H1 (cell line): Measurements from ENCODE around the gene FAM174A. TPM values are rescaled to one million over a fixed set of nuclear protein-coding genes. Genes with fewer than 3 reads are reported as not detected.

Experiments
- ASH2L ChIP-seq: fragments of 200-600, 300-600 bp; sonication (generic); IDR thresholded peaks from one replicate; pipeline ENCODE4 v1.7.1; 2017; ENCODE audit warnings: low read length
- CBX8 ChIP-seq: fragments of 300-800, 300-1000 bp; sonication (generic); IDR thresholded peaks from 2 replicates; pipeline ENCODE4 v1.7.1; 2016; ENCODE audit warnings: low read depth, low read length, borderline replicate concordance
- CHD2 ChIP-seq: IDR thresholded peaks from 2 replicates; pipeline ENCODE4 v1.6.1; 2012; ENCODE audit warnings: low read length, improper control_type of control experiment
- CREB1 ChIP-seq: IDR thresholded peaks from 2 replicates; pipeline ENCODE4 v1.6.1; 2012; ENCODE audit warnings: inconsistent platforms
- CTBP2 ChIP-seq: IDR thresholded peaks from 2 replicates; pipeline ENCODE4 v1.7.0; 2011; ENCODE audit warnings: borderline replicate concordance, mild to moderate bottlenecking, moderate library complexity, mixed read lengths, low read length; ENCODE audit not compliant: insufficient read depth, insufficient read length
- EGR1 ChIP-seq: IDR thresholded peaks from 2 replicates; pipeline ENCODE4 v1.6.1; 2011; ENCODE audit warnings: low read depth, low read length, borderline replicate concordance
- EZH2 ChIP-seq: fragments of 200-600 bp; sonication (generic); IDR thresholded peaks from 2 replicates; pipeline ENCODE4 v1.7.1; 2012; ENCODE audit warnings: low read depth, mild to moderate bottlenecking, moderate library complexity, low read length, inconsistent platforms; ENCODE audit not compliant: severe bottlenecking
- FOSL1 ChIP-seq: IDR thresholded peaks from 2 replicates; pipeline ENCODE4 v1.6.1; 2011; ENCODE audit warnings: mild to moderate bottlenecking, low read depth, low read length, moderate library complexity; ENCODE audit not compliant: insufficient read depth
- HDAC2 ChIP-seq, 2 experiments: fragments of 300-600 bp in 1 of 2; sonication (generic) in 1 of 2; IDR thresholded peaks; 2 replicates each; pipeline ENCODE4 v1.6.1; 2011 to 2012; ENCODE audit warnings: low read depth in 2 of 2, low read length in 2 of 2, mild to moderate bottlenecking in 2 of 2, moderate library complexity in 2 of 2, borderline replicate concordance in 1 of 2, inconsistent platforms in 1 of 2
- HDAC6 ChIP-seq: IDR thresholded peaks from one replicate; pipeline ENCODE4 v1.7.1; 2012; ENCODE audit warnings: low read depth, mild to moderate bottlenecking, inconsistent platforms, low read length, moderate library complexity
- JUND ChIP-seq: IDR thresholded peaks from 2 replicates; pipeline ENCODE4 v1.6.1; 2011; ENCODE audit warnings: mild to moderate bottlenecking, improper control_type of control experiment, low read length
- MAFK ChIP-seq: IDR thresholded peaks from 2 replicates; pipeline ENCODE4 v1.6.1; 2012; ENCODE audit warnings: low read depth, mild to moderate bottlenecking, improper control_type of control experiment, low read length
- RBBP5 ChIP-seq: IDR thresholded peaks from 2 replicates; pipeline ENCODE4 v1.7.1; 2012; ENCODE audit warnings: low read depth, mild to moderate bottlenecking, inconsistent platforms, low read length, moderate library complexity, borderline replicate concordance
- RNF2 ChIP-seq: fragments of 200-900, 300-1000 bp; sonication (generic); IDR thresholded peaks from 2 replicates; pipeline ENCODE4 v1.7.1; 2016; ENCODE audit warnings: borderline replicate concordance, low read depth, mild to moderate bottlenecking, antibody characterized with exemption, low read length; ENCODE audit not compliant: poor library complexity, severe bottlenecking; ENCODE audit errors: missing control alignments
- SIN3A ChIP-seq, 2 experiments: IDR thresholded peaks in 1 of 2; conservative IDR thresholded peaks in 1 of 2; 2 replicates each; pipeline ENCODE4 v1.6.1; 2011 to 2012; ENCODE audit warnings: low read length in 2 of 2, improper control_type of control experiment in 1 of 2, low read depth in 1 of 2, mild to moderate bottlenecking in 1 of 2
- SP1 ChIP-seq: IDR thresholded peaks from 2 replicates; pipeline ENCODE4 v1.6.1; 2011; ENCODE audit warnings: low read depth, low read length
- SP4 ChIP-seq: IDR thresholded peaks from 2 replicates; pipeline ENCODE4 v1.6.1; 2012; ENCODE audit warnings: low read length, inconsistent platforms
- TAF7 ChIP-seq: optimal IDR thresholded peaks from 2 replicates; pipeline ENCODE3; 2011; ENCODE audit warnings: low read depth, mild to moderate bottlenecking, inconsistent platforms, low read length, moderate library complexity, borderline replicate concordance
- TEAD4 ChIP-seq: IDR thresholded peaks from 2 replicates; pipeline ENCODE4 v1.6.1; 2012; ENCODE audit warnings: low read depth, low read length, inconsistent platforms, mixed read lengths
- polyA plus RNA-seq, 7 experiments: library from polyadenylated mRNA; depleted of rRNA in 3 of 7; stranded (reverse) in 5 of 7; unstranded in 2 of 7; fragments of >200 nt in 5 of 7; fragments of 200-250 nt in 2 of 7; gene quantifications; 1 replicate in 5 of 7; 2 replicates in 1 of 7; 4 replicates in 1 of 7; pipeline versions ENCODE4 v1.2.1 to v1.2.3, GENCODE V29; 2011 to 2013; ENCODE audit warnings: missing spikeins in 2 of 7, mixed read lengths in 2 of 7
- total RNA-seq: library from RNA; stranded (reverse); fragmentation: NEBNext Ultra II Directional; extraction: Animal tissue kit (Norgen Biotek cat#: 25700); gene quantifications from 2 replicates; pipeline ENCODE4 v1.2.1, GENCODE V29; 2021
- TF ChIP-seq, protein P1 (sequence below), 3 experiments: IDR thresholded peaks; 1 replicate in 2 of 3; 2 replicates in 1 of 3; pipeline versions ENCODE4 v1.5.1 to v1.6.1; 2011; ENCODE audit warnings: low read length in 3 of 3, mild to moderate bottlenecking in 3 of 3, inconsistent platforms in 2 of 3, low read depth in 1 of 3, moderate library complexity in 1 of 3; ENCODE audit not compliant: insufficient read depth in 1 of 3; ENCODE audit errors: control extremely low read depth in 1 of 3

FAM174A gene
- total and polyA plus RNA-seq, 2 of the 8 experiments (the other 6 are each of a cell fraction or from before 2014, with no cell fraction given), result 3.9 to 5.3 TPM

DNA sequence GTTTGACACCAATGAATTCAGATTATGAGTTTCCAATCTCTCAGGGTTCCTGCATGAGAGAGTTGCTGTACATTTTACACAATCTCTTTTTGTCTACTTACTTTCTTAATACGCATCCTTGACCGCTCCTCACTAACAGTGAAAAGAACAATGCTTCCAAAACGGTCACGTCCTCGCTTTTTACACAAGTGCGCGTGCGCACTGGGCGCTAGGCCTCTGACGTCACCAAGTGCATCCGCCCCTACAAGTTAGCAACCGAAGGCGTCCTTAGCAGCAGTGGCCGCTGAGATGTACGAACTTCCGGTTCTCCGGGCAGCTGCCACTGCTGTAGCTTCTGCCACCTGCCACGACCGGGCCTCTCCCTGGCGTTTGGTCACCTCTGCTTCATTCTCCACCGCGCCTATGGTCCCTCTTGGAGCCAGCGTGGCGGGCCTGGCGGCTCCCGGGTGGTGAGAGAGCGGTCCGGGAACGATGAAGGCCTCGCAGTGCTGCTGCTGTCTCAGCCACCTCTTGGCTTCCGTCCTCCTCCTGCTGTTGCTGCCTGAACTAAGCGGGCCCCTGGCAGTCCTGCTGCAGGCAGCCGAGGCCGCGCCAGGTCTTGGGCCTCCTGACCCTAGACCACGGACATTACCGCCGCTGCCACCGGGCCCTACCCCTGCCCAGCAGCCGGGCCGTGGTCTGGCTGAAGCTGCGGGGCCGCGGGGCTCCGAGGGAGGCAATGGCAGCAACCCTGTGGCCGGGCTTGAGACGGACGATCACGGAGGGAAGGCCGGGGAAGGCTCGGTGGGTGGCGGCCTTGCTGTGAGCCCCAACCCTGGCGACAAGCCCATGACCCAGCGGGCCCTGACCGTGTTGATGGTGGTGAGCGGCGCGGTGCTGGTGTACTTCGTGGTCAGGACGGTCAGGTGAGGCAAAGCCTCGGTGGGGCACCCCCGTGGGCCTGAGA is at the start of gene FAM174A (continued):
- TF ChIP-seq RNF2 (no peak), SP1 (no peak), FOSL1 (no peak), CTBP2 (no peak), TAF7 (peak; percentile 34), EGR1 (no peak), EZH2 (no peak), CREB1 (peak; percentile 95), HDAC6 (no peak), MAFK (no peak), RBBP5 (peak; percentile 62; the same call in 1 of the 2 replicates), HDAC2 (IDR thresholded peaks at IDR 0.05; ENCODE audit: borderline replicate concordance in 1 of 2, low read depth in 2 of 2, low read length in 2 of 2) (peak in 1 of 2 experiments; percentile 91; a peak in 1 of 4 replicates), SP4 (no peak), TEAD4 (no peak), SIN3A (conservative IDR thresholded peaks at IDR 0.05 in 1 of 2, IDR thresholded peaks at IDR 0.05 in 1 of 2; ENCODE audit: low read depth in 1 of 2, low read length in 2 of 2) (peak in 1 of 2 experiments; percentile 97; a peak in 3 of 4 replicates), JUND (peak; percentile 73), ASH2L (peak; percentile 79), CHD2 (no peak), CBX8 (no peak)
- TF ChIP-seq, protein P1, sequence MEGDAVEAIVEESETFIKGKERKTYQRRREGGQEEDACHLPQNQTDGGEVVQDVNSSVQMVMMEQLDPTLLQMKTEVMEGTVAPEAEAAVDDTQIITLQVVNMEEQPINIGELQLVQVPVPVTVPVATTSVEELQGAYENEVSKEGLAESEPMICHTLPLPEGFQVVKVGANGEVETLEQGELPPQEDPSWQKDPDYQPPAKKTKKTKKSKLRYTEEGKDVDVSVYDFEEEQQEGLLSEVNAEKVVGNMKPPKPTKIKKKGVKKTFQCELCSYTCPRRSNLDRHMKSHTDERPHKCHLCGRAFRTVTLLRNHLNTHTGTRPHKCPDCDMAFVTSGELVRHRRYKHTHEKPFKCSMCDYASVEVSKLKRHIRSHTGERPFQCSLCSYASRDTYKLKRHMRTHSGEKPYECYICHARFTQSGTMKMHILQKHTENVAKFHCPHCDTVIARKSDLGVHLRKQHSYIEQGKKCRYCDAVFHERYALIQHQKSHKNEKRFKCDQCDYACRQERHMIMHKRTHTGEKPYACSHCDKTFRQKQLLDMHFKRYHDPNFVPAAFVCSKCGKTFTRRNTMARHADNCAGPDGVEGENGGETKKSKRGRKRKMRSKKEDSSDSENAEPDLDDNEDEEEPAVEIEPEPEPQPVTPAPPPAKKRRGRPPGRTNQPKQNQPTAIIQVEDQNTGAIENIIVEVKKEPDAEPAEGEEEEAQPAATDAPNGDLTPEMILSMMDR (IDR thresholded peaks at IDR 0.05; ENCODE audit: control extremely low read depth in 1 of 3, insufficient read depth in 1 of 3, low read depth in 1 of 3, low read length in 3 of 3), result no peak
